ENCODE results near the gene FRMD5. TPM values are rescaled to one million over a fixed set of nuclear protein-coding genes. Genes with fewer than 3 reads are reported as not detected.

FRMD5 gene
- total RNA-seq, 2 donors from 2014 or later: 3.6 to 7.0 TPM

DNA sequence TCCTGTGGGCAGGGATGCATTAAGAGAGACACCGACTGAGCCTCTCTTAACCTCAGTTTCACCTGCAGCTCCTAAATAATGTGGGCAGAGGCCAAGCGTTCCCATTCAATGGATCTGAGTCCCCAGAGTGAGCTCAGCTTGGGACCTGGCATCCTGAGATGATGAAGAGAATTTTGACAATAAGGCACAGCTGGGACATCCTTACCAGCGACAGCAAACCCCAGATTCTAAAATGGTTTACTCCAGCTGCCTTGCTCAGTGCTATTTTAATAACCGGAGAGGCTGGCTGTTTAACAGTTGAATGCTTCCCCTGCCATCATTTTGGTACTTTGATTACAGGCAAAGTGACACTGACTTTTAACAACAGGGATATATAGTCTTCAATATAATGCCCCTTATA lies 244.5 kb downstream of the FRMD5 start:
- Mint-ChIP-seq H3K4me3 (no peak overlapping the region), H3K27me3 (ENCODE audit: insufficient read depth) (no peaks in the 10 kb centered on the region), H3K9me3 (no peaks in the 10 kb centered on the region), H3K4me1 (peaks cover 11% of the 10 kb centered on the region), H3K36me3 (ENCODE audit: low read depth) (no peaks in the 10 kb centered on the region), H3K27ac (no peak overlapping the region)
- Histone ChIP-seq H3K27ac (ENCODE audit: low read depth, low read length) (no peak overlapping the region), H3K9me3 (ENCODE audit: control insufficient read depth, low read length) (no peaks in the 10 kb centered on the region), H3K4me1 (ENCODE audit: control insufficient read depth, insufficient read depth, low read length) (no peaks in the 10 kb centered on the region), H3K9ac (ENCODE audit: extremely low read depth, low read length, poor library complexity, severe bottlenecking) (no peak overlapping the region), H3K27me3 (ENCODE audit: control insufficient read depth, insufficient read depth, low read length, poor library complexity, severe bottlenecking) (no peaks in the 10 kb centered on the region), H3K36me3 (ENCODE audit: control insufficient read depth, insufficient read depth, low read length) (no peaks in the 10 kb centered on the region), H3K4me3 (ENCODE audit: low read length) (no peak overlapping the region)
- DNase-seq: no peak
- 88 to 89% methylated on average over 2 to 4 of the region's 4 CpGs for WGBS, 2 experiments (ENCODE audit: insufficient coverage in 1 of 2, insufficient read length in 1 of 2)
- TF ChIP-seq, protein P1, sequence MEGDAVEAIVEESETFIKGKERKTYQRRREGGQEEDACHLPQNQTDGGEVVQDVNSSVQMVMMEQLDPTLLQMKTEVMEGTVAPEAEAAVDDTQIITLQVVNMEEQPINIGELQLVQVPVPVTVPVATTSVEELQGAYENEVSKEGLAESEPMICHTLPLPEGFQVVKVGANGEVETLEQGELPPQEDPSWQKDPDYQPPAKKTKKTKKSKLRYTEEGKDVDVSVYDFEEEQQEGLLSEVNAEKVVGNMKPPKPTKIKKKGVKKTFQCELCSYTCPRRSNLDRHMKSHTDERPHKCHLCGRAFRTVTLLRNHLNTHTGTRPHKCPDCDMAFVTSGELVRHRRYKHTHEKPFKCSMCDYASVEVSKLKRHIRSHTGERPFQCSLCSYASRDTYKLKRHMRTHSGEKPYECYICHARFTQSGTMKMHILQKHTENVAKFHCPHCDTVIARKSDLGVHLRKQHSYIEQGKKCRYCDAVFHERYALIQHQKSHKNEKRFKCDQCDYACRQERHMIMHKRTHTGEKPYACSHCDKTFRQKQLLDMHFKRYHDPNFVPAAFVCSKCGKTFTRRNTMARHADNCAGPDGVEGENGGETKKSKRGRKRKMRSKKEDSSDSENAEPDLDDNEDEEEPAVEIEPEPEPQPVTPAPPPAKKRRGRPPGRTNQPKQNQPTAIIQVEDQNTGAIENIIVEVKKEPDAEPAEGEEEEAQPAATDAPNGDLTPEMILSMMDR (conservative IDR thresholded peaks at IDR 0.05): no peak

GRCh38 chr15:43948691-43949325 lies 246.3 kb downstream of the FRMD5 start:
- no peaks in the 10 kb centered on the region for H3K27me3 ChIP-seq (ENCODE audit: control insufficient read depth, insufficient read depth, low read length, poor library complexity, severe bottlenecking)
- Mint-ChIP-seq H3K36me3 (ENCODE audit: low read depth) (no peaks in the 10 kb centered on the region), H3K4me3 (no peak overlapping the region), H3K27me3 (ENCODE audit: insufficient read depth) (no peaks in the 10 kb centered on the region), H3K9me3 (no peaks in the 10 kb centered on the region), H3K4me1 (peaks cover 11% of the 10 kb centered on the region), H3K27ac (no peak overlapping the region)
- no peak overlapping the region for H3K27ac ChIP-seq (ENCODE audit: low read depth, low read length)
- WGBS, 2 experiments (ENCODE audit: insufficient coverage in 1 of 2, insufficient read length in 1 of 2): 90 to 100% methylated on average over 1 of the region's 1 CpG
- no peaks in the 10 kb centered on the region for H3K36me3 ChIP-seq (ENCODE audit: control insufficient read depth, insufficient read depth, low read length)
- H3K4me3 ChIP-seq (ENCODE audit: low read length): no peak overlapping the region
- H3K4me1 ChIP-seq (ENCODE audit: control insufficient read depth, insufficient read depth, low read length): no peaks in the 10 kb centered on the region
- TF ChIP-seq, protein P1 (conservative IDR thresholded peaks at IDR 0.05): no peak
- H3K9me3 ChIP-seq (ENCODE audit: control insufficient read depth, low read length): no peaks in the 10 kb centered on the region
- no peak for DNase-seq
- H3K9ac ChIP-seq (ENCODE audit: extremely low read depth, low read length, poor library complexity, severe bottlenecking): no peak overlapping the region

GRCh38 chr15:43943511-43943910 lies 251.6 kb downstream of the FRMD5 start:
- H3K9me3 Mint-ChIP-seq: no peaks in the 10 kb centered on the region
- H3K9ac ChIP-seq (ENCODE audit: extremely low read depth, low read length, poor library complexity, severe bottlenecking): no peak overlapping the region
- no peaks in the 10 kb centered on the region for H3K27me3 Mint-ChIP-seq (ENCODE audit: insufficient read depth)
- TF ChIP-seq, protein P1 (conservative IDR thresholded peaks at IDR 0.05): no peak
- no peaks in the 10 kb centered on the region for H3K36me3 Mint-ChIP-seq (ENCODE audit: low read depth)
- no peaks in the 10 kb centered on the region for H3K4me1 Mint-ChIP-seq
- no peak overlapping the region for H3K4me3 ChIP-seq (ENCODE audit: low read length)
- H3K27ac Mint-ChIP-seq: no peak overlapping the region
- no peaks in the 10 kb centered on the region for H3K4me1 ChIP-seq (ENCODE audit: control insufficient read depth, insufficient read depth, low read length)
- no peaks in the 10 kb centered on the region for H3K27me3 ChIP-seq (ENCODE audit: control insufficient read depth, insufficient read depth, low read length, poor library complexity, severe bottlenecking)
- DNase-seq: no peak
- H3K36me3 ChIP-seq (ENCODE audit: control insufficient read depth, insufficient read depth, low read length): no peaks in the 10 kb centered on the region
- no peak overlapping the region for H3K27ac ChIP-seq (ENCODE audit: low read depth, low read length)
- no peak overlapping the region for H3K4me3 Mint-ChIP-seq
- no peaks in the 10 kb centered on the region for H3K9me3 ChIP-seq (ENCODE audit: control insufficient read depth, low read length)

All from endodermal cell (in vitro differentiated cells).